GM12878 (cell line): ENCODE measurements around the gene PCDHGC4.

Experiments used
- DPF2 ChIP-seq: fragments of 450-650 bp; IDR thresholded peaks from 2 replicates; pipeline ENCODE4 v1.6.1; 2017; ENCODE audit warnings: mild to moderate bottlenecking
- GABPA ChIP-seq: IDR thresholded peaks from 2 replicates; pipeline ENCODE4 v1.6.1; 2014; ENCODE audit warnings: antibody characterized with exemption, low read depth, mild to moderate bottlenecking, inconsistent platforms
- IRF3 ChIP-seq: fragments of 450-650 bp; IDR thresholded peaks from 2 replicates; pipeline ENCODE4 v1.6.1; 2014; ENCODE audit warnings: mild to moderate bottlenecking
- LARP7 ChIP-seq: fragments of 450-650 bp; IDR thresholded peaks from 2 replicates; pipeline ENCODE4 v1.6.1; 2017; ENCODE audit warnings: mild to moderate bottlenecking
- NR2C2 ChIP-seq: IDR thresholded peaks from 2 replicates; pipeline ENCODE4 v1.6.1; 2011; ENCODE audit warnings: borderline replicate concordance, low read depth; ENCODE audit not compliant: control insufficient read depth, insufficient read length
- POLR2A ChIP-seq: IDR thresholded peaks from 2 replicates; pipeline ENCODE4 v1.6.1; 2011; ENCODE audit warnings: low read depth, mild to moderate bottlenecking, low read length
- TF ChIP-seq, protein P1 (sequence below): IDR thresholded peaks from 2 replicates; pipeline ENCODE4 v1.6.1; 2012; ENCODE audit warnings: mild to moderate bottlenecking, low read depth, low read length
- TF ChIP-seq, protein P2 (sequence below): fragments of 450-650 bp; formaldehyde crosslinking; IDR thresholded peaks from 2 replicates; pipeline ENCODE4 v1.5.0; 2022; ENCODE audit warnings: mild to moderate bottlenecking, missing genetic modification characterization

- TF ChIP-seq LARP7 = no peak
- TF ChIP-seq GABPA = no peak
- no peak for TF ChIP-seq POLR2A
- TF ChIP-seq, protein P1, sequence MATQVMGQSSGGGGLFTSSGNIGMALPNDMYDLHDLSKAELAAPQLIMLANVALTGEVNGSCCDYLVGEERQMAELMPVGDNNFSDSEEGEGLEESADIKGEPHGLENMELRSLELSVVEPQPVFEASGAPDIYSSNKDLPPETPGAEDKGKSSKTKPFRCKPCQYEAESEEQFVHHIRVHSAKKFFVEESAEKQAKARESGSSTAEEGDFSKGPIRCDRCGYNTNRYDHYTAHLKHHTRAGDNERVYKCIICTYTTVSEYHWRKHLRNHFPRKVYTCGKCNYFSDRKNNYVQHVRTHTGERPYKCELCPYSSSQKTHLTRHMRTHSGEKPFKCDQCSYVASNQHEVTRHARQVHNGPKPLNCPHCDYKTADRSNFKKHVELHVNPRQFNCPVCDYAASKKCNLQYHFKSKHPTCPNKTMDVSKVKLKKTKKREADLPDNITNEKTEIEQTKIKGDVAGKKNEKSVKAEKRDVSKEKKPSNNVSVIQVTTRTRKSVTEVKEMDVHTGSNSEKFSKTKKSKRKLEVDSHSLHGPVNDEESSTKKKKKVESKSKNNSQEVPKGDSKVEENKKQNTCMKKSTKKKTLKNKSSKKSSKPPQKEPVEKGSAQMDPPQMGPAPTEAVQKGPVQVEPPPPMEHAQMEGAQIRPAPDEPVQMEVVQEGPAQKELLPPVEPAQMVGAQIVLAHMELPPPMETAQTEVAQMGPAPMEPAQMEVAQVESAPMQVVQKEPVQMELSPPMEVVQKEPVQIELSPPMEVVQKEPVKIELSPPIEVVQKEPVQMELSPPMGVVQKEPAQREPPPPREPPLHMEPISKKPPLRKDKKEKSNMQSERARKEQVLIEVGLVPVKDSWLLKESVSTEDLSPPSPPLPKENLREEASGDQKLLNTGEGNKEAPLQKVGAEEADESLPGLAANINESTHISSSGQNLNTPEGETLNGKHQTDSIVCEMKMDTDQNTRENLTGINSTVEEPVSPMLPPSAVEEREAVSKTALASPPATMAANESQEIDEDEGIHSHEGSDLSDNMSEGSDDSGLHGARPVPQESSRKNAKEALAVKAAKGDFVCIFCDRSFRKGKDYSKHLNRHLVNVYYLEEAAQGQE = no peak
- TF ChIP-seq IRF3 = no peak
- TF ChIP-seq NR2C2 = no peak
- TF ChIP-seq, protein P2, sequence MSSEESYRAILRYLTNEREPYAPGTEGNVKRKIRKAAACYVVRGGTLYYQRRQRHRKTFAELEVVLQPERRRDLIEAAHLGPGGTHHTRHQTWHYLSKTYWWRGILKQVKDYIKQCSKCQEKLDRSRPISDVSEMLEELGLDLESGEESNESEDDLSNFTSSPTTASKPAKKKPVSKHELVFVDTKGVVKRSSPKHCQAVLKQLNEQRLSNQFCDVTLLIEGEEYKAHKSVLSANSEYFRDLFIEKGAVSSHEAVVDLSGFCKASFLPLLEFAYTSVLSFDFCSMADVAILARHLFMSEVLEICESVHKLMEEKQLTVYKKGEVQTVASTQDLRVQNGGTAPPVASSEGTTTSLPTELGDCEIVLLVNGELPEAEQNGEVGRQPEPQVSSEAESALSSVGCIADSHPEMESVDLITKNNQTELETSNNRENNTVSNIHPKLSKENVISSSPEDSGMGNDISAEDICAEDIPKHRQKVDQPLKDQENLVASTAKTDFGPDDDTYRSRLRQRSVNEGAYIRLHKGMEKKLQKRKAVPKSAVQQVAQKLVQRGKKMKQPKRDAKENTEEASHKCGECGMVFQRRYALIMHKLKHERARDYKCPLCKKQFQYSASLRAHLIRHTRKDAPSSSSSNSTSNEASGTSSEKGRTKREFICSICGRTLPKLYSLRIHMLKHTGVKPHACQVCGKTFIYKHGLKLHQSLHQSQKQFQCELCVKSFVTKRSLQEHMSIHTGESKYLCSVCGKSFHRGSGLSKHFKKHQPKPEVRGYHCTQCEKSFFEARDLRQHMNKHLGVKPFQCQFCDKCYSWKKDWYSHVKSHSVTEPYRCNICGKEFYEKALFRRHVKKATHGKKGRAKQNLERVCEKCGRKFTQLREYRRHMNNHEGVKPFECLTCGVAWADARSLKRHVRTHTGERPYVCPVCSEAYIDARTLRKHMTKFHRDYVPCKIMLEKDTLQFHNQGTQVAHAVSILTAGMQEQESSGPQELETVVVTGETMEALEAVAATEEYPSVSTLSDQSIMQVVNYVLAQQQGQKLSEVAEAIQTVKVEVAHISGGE (CRISPR knock-in tag) = no peak
- TF ChIP-seq DPF2 = no peak
These were observed 19.4 kb downstream of the PCDHGC4 start for GRCh38 chr5:141504216-141504615.
